Mucosa of stomach (tissue), 1 donor: Measurements from ENCODE around the gene FBXW5.

ENCODE experiments used
- H3K27me3 ChIP-seq: one replicate; pipeline ENCODE4 v1.7.0; 2013; ENCODE audit warnings: mild to moderate bottlenecking, low read length; ENCODE audit not compliant: control insufficient read depth, insufficient read depth
- H3K36me3 ChIP-seq: one replicate; pipeline ENCODE4 v1.7.0; 2013; ENCODE audit warnings: low read length; ENCODE audit not compliant: control insufficient read depth, insufficient read depth
- H3K4me1 ChIP-seq: one replicate; pipeline ENCODE4 v1.7.0; 2013; ENCODE audit warnings: mild to moderate bottlenecking, low read length; ENCODE audit not compliant: control insufficient read depth, insufficient read depth
- H3K4me3 ChIP-seq: one replicate; pipeline ENCODE4 v1.7.0; 2013; ENCODE audit warnings: low read length
- H3K9ac ChIP-seq: one replicate; pipeline ENCODE4 v1.7.0; 2013; ENCODE audit warnings: mild to moderate bottlenecking, low read length, moderate library complexity
- H3K9me3 ChIP-seq: one replicate; pipeline ENCODE4 v1.7.0; 2013; ENCODE audit warnings: mild to moderate bottlenecking, low read length, moderate library complexity; ENCODE audit not compliant: control insufficient read depth
- donor health status: Pancreatic carcinoma.

Gene FBXW5

GRCh38 chr9:136941231-136942111, 3.1 kb downstream of the FBXW5 start:
- Histone ChIP-seq H3K36me3 (peaks cover 8% of the 10 kb centered on the region), H3K4me3 (no peak overlapping the region), H3K4me1 (peaks cover 18% of the 10 kb centered on the region), H3K9ac (no peak overlapping the region), H3K27me3 (no peaks in the 10 kb centered on the region), H3K9me3 (no peaks in the 10 kb centered on the region)

GRCh38 chr9:136940526-136941230, 3.9 kb downstream of the FBXW5 start:
- Histone ChIP-seq H3K4me1 (peaks cover 18% of the 10 kb centered on the region), H3K27me3 (no peaks in the 10 kb centered on the region), H3K9me3 (no peaks in the 10 kb centered on the region), H3K36me3 (peaks cover 8% of the 10 kb centered on the region), H3K9ac (no peak overlapping the region), H3K4me3 (no peak overlapping the region)

- Histone ChIP-seq H3K9ac (no peak overlapping the region), H3K27me3 (no peaks in the 10 kb centered on the region), H3K9me3 (no peaks in the 10 kb centered on the region), H3K4me3 (no peak overlapping the region), H3K4me1 (peaks cover 16% of the 10 kb centered on the region), H3K36me3 (peaks cover 8% of the 10 kb centered on the region)
Observed at GRCh38 chr9:136939996-136940525, 4.5 kb downstream of the FBXW5 start.

GRCh38 chr9:136939431-136939995, 5.0 kb downstream of the FBXW5 start:
- Histone ChIP-seq H3K9ac (no peak overlapping the region), H3K36me3 (peaks cover 8% of the 10 kb centered on the region), H3K27me3 (no peaks in the 10 kb centered on the region), H3K4me1 (peaks cover 12% of the 10 kb centered on the region), H3K9me3 (no peaks in the 10 kb centered on the region), H3K4me3 (no peak overlapping the region)

GRCh38 chr9:136937186-136938001, 7.1 kb downstream of the FBXW5 start:
- no peak overlapping the region for H3K4me3 ChIP-seq
- no peaks in the 10 kb centered on the region for H3K27me3 ChIP-seq
- no peaks in the 10 kb centered on the region for H3K9me3 ChIP-seq
- H3K9ac ChIP-seq: no peak overlapping the region
- no peaks in the 10 kb centered on the region for H3K4me1 ChIP-seq
- peaks cover 6% of the 10 kb centered on the region for H3K36me3 ChIP-seq

- H3K9me3 ChIP-seq: no peaks in the 10 kb centered on the region
- H3K4me1 ChIP-seq: no peaks in the 10 kb centered on the region
- H3K4me3 ChIP-seq: no peak overlapping the region
- H3K9ac ChIP-seq: no peak overlapping the region
- H3K36me3 ChIP-seq: peaks cover 3% of the 10 kb centered on the region
- no peaks in the 10 kb centered on the region for H3K27me3 ChIP-seq
Observed at GRCh38 chr9:136936645-136937170, 7.8 kb downstream of the FBXW5 start.

- Histone ChIP-seq H3K4me3 (no peak overlapping the region), H3K36me3 (peaks cover 3% of the 10 kb centered on the region), H3K4me1 (no peaks in the 10 kb centered on the region), H3K9me3 (no peaks in the 10 kb centered on the region), H3K27me3 (no peaks in the 10 kb centered on the region), H3K9ac (no peak overlapping the region)
Observed at GRCh38 chr9:136935651-136936050, 8.9 kb downstream of the FBXW5 start.

GRCh38 chr9:136934277-136934676, 10.3 kb downstream of the FBXW5 start:
- Histone ChIP-seq H3K9me3 (no peaks in the 10 kb centered on the region), H3K9ac (no peak overlapping the region), H3K4me3 (no peak overlapping the region), H3K27me3 (no peaks in the 10 kb centered on the region), H3K4me1 (no peaks in the 10 kb centered on the region), H3K36me3 (no peaks in the 10 kb centered on the region)

GRCh38 chr9:136931611-136932130, 12.9 kb downstream of the FBXW5 start:
- Histone ChIP-seq H3K9me3 (no peaks in the 10 kb centered on the region), H3K4me3 (no peak overlapping the region), H3K36me3 (no peaks in the 10 kb centered on the region), H3K9ac (no peak overlapping the region), H3K4me1 (no peaks in the 10 kb centered on the region), H3K27me3 (no peaks in the 10 kb centered on the region)

GRCh38 chr9:136930014-136930413, 14.5 kb downstream of the FBXW5 start:
- no peak overlapping the region for H3K4me3 ChIP-seq
- H3K9me3 ChIP-seq: no peaks in the 10 kb centered on the region
- H3K9ac ChIP-seq: no peak overlapping the region
- H3K36me3 ChIP-seq: peaks cover 7% of the 10 kb centered on the region
- H3K27me3 ChIP-seq: no peaks in the 10 kb centered on the region
- no peaks in the 10 kb centered on the region for H3K4me1 ChIP-seq

- no peaks in the 10 kb centered on the region for H3K27me3 ChIP-seq
- no peaks in the 10 kb centered on the region for H3K4me1 ChIP-seq
- H3K4me3 ChIP-seq: no peak overlapping the region
- no peak overlapping the region for H3K9ac ChIP-seq
- peaks cover 7% of the 10 kb centered on the region for H3K36me3 ChIP-seq
- no peaks in the 10 kb centered on the region for H3K9me3 ChIP-seq
Observed at GRCh38 chr9:136928591-136928990, 15.9 kb downstream of the FBXW5 start.
